HepG2 (cell line): ENCODE data around the gene ETV6. TPM values are rescaled to one million over a fixed set of nuclear protein-coding genes. Genes with fewer than 3 reads are reported as not detected.
A peak's percentile ranks its signal among the peaks of the same experiment; 100 is the strongest.

ENCODE experiments used
- BRD4 ChIP-seq: sonication (generic); formaldehyde crosslinking; IDR thresholded peaks from 2 replicates; pipeline ENCODE4 v1.4.0; 2020; ENCODE audit warnings: missing genetic modification reagents
- HBP1 ChIP-seq: IDR thresholded peaks from 2 replicates; pipeline ENCODE4 v1.6.1; 2016; ENCODE audit warnings: low read depth, control low read depth
- KDM2A ChIP-seq: sonication (generic); formaldehyde crosslinking; IDR thresholded peaks from 2 replicates; pipeline ENCODE4 v1.4.0; 2020; ENCODE audit warnings: low read depth, missing genetic modification reagents, borderline replicate concordance
- NAIF1 ChIP-seq: sonication (generic); formaldehyde crosslinking; IDR thresholded peaks from 2 replicates; pipeline ENCODE4 v1.5.0; 2020; ENCODE audit warnings: mild to moderate bottlenecking, missing genetic modification reagents, borderline replicate concordance
- RARA ChIP-seq: IDR thresholded peaks from 2 replicates; pipeline ENCODE4 v1.6.1; 2016; ENCODE audit warnings: missing genetic modification reagents, missing compliant biosample characterization
- TRAFD1 ChIP-seq: sonication (generic); formaldehyde crosslinking; IDR thresholded peaks from 2 replicates; pipeline ENCODE4 v1.5.1; 2020; ENCODE audit warnings: missing genetic modification reagents, mild to moderate bottlenecking, borderline replicate concordance
- ZFP1 ChIP-seq: IDR thresholded peaks from 2 replicates; pipeline ENCODE4 v1.6.1; 2016
- ZNF329 ChIP-seq: sonication (generic); formaldehyde crosslinking; IDR thresholded peaks from 2 replicates; pipeline ENCODE4 v1.9.0; 2021; ENCODE audit warnings: low read depth, mild to moderate bottlenecking, missing genetic modification reagents
- ZNF367 ChIP-seq: sonication (generic); formaldehyde crosslinking; IDR thresholded peaks from 2 replicates; pipeline ENCODE4 v1.4.0; 2020; ENCODE audit warnings: missing genetic modification reagents, borderline replicate concordance
- ZNF589 ChIP-seq: sonication (generic); formaldehyde crosslinking; conservative IDR thresholded peaks from 2 replicates; pipeline ENCODE4 v1.8.0; 2022; ENCODE audit warnings: mild to moderate bottlenecking, moderate library complexity, missing genetic modification reagents
- ZSCAN22 ChIP-seq: sonication (generic); formaldehyde crosslinking; IDR thresholded peaks from 2 replicates; pipeline ENCODE4 v1.4.0; 2020; ENCODE audit warnings: mild to moderate bottlenecking, missing genetic modification reagents
- polyA plus RNA-seq, 8 experiments: library from polyadenylated mRNA; depleted of rRNA in 3 of 8; stranded (reverse) in 7 of 8; unstranded in 1 of 8; fragments of >200 nt; fragmentation: Illumina TruSeq in 4 of 8; extraction: Trizol in 4 of 8; gene quantifications; 2 replicates each; pipeline versions ENCODE4 v1.2.1 to v1.2.3, GENCODE V29; 2011 to 2016; ENCODE audit warnings: low read depth in 4 of 8, missing spikeins in 1 of 8, mixed read lengths in 1 of 8; ENCODE audit not compliant: insufficient read depth in 1 of 8
- total RNA-seq, 5 experiments: library from RNA; depleted of rRNA; stranded (reverse); fragments of >200 nt; fragmentation: Illumina TruSeq; extraction: Trizol; gene quantifications; 2 replicates each; pipeline ENCODE4 v1.2.3, GENCODE V29; 2016; ENCODE audit warnings: low read depth in 1 of 5
- TF ChIP-seq, protein P1 (sequence below): sonication (generic); formaldehyde crosslinking; IDR thresholded peaks from 2 replicates; pipeline ENCODE4 v1.4.0; 2020; ENCODE audit warnings: missing genetic modification reagents
- TF ChIP-seq, protein P2 (sequence below): sonication (generic); formaldehyde crosslinking; IDR thresholded peaks from 2 replicates; pipeline ENCODE4 v1.8.0; 2022; ENCODE audit warnings: low read depth, missing genetic modification reagents
- TF ChIP-seq, protein P3 (sequence below): sonication (generic); formaldehyde crosslinking; IDR thresholded peaks from 2 replicates; pipeline ENCODE4 v1.4.0; 2020; ENCODE audit warnings: missing genetic modification reagents, borderline replicate concordance
- TF ChIP-seq, protein P4 (sequence below): sonication (generic); formaldehyde crosslinking; conservative IDR thresholded peaks from 2 replicates; pipeline ENCODE4 v1.8.0; 2022; ENCODE audit warnings: low read depth, missing genetic modification reagents

ETV6 gene
- total and polyA plus RNA-seq, 2 of the 13 experiments (the other 11 are each of a cell fraction or from before 2014, with no cell fraction given): 2.2 to 3.0 TPM

- TF ChIP-seq, protein P1, sequence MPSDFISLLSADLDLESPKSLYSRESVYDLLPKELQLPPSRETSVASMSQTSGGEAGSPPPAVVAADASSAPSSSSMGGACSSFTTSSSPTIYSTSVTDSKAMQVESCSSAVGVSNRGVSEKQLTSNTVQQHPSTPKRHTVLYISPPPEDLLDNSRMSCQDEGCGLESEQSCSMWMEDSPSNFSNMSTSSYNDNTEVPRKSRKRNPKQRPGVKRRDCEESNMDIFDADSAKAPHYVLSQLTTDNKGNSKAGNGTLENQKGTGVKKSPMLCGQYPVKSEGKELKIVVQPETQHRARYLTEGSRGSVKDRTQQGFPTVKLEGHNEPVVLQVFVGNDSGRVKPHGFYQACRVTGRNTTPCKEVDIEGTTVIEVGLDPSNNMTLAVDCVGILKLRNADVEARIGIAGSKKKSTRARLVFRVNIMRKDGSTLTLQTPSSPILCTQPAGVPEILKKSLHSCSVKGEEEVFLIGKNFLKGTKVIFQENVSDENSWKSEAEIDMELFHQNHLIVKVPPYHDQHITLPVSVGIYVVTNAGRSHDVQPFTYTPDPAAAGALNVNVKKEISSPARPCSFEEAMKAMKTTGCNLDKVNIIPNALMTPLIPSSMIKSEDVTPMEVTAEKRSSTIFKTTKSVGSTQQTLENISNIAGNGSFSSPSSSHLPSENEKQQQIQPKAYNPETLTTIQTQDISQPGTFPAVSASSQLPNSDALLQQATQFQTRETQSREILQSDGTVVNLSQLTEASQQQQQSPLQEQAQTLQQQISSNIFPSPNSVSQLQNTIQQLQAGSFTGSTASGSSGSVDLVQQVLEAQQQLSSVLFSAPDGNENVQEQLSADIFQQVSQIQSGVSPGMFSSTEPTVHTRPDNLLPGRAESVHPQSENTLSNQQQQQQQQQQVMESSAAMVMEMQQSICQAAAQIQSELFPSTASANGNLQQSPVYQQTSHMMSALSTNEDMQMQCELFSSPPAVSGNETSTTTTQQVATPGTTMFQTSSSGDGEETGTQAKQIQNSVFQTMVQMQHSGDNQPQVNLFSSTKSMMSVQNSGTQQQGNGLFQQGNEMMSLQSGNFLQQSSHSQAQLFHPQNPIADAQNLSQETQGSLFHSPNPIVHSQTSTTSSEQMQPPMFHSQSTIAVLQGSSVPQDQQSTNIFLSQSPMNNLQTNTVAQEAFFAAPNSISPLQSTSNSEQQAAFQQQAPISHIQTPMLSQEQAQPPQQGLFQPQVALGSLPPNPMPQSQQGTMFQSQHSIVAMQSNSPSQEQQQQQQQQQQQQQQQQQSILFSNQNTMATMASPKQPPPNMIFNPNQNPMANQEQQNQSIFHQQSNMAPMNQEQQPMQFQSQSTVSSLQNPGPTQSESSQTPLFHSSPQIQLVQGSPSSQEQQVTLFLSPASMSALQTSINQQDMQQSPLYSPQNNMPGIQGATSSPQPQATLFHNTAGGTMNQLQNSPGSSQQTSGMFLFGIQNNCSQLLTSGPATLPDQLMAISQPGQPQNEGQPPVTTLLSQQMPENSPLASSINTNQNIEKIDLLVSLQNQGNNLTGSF (CRISPR knock-in tag): no peak
- TF ChIP-seq BRD4 (CRISPR knock-in tag) (no peak), HBP1 (CRISPR knock-in tag) (no peak), KDM2A (CRISPR knock-in tag) (no peak), RARA (peak; percentile 74), NAIF1 (CRISPR knock-in tag) (no peak), ZNF589 (CRISPR knock-in tag) (no peak), TRAFD1 (no peak), ZNF367 (CRISPR knock-in tag) (no peak), ZNF329 (no peak), ZFP1 (no peak), ZSCAN22 (no peak)
- TF ChIP-seq, protein P2, sequence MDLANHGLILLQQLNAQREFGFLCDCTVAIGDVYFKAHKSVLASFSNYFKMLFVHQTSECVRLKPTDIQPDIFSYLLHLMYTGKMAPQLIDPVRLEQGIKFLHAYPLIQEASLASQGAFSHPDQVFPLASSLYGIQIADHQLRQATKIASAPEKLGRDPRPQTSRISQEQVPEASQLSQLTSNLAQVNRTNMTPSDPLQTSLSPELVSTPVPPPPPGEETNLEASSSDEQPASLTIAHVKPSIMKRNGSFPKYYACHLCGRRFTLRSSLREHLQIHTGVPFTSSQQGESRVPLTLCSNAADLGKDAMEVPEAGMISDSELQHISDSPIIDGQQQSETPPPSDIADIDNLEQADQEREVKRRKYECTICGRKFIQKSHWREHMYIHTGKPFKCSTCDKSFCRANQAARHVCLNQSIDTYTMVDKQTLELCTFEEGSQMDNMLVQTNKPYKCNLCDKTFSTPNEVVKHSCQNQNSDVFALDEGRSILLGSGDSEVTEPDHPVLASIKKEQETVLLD (CRISPR knock-in tag): no peak
- TF ChIP-seq, protein P3, sequence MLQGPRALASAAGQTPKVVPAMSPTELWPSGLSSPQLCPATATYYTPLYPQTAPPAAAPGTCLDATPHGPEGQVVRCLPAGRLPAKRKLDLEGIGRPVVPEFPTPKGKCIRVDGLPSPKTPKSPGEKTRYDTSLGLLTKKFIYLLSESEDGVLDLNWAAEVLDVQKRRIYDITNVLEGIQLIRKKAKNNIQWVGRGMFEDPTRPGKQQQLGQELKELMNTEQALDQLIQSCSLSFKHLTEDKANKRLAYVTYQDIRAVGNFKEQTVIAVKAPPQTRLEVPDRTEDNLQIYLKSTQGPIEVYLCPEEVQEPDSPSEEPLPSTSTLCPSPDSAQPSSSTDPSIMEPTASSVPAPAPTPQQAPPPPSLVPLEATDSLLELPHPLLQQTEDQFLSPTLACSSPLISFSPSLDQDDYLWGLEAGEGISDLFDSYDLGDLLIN (CRISPR knock-in tag): no peak
- TF ChIP-seq, protein P4, sequence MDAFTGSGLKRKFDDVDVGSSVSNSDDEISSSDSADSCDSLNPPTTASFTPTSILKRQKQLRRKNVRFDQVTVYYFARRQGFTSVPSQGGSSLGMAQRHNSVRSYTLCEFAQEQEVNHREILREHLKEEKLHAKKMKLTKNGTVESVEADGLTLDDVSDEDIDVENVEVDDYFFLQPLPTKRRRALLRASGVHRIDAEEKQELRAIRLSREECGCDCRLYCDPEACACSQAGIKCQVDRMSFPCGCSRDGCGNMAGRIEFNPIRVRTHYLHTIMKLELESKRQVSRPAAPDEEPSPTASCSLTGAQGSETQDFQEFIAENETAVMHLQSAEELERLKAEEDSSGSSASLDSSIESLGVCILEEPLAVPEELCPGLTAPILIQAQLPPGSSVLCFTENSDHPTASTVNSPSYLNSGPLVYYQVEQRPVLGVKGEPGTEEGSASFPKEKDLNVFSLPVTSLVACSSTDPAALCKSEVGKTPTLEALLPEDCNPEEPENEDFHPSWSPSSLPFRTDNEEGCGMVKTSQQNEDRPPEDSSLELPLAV: no peak
These were observed 62.3 kb downstream of the ETV6 start (continued) for GRCh38 chr12:11711651-11712327.
